Peyer's patch (tissue), 4 donors: Measurements from ENCODE around the gene CLASP1.

ENCODE experiments used
- CTCF ChIP-seq, 6 experiments: fragments of 450-650 bp in 4 of 6; fragments of 200-600 bp in 2 of 6; sonication (generic) in 1 of 6; IDR thresholded peaks; one replicate each; pipeline ENCODE4 v1.5.1; 2017 to 2019; ENCODE audit warnings: antibody characterized with exemption in 6 of 6, mild to moderate bottlenecking in 3 of 6, moderate library complexity in 1 of 6
- POLR2A ChIP-seq, 2 donors: fragments of 450-650 bp; IDR thresholded peaks; one replicate each; pipeline ENCODE4 v1.5.1; 2017; ENCODE audit warnings: antibody characterized with exemption in 2 of 2, mild to moderate bottlenecking in 2 of 2, moderate library complexity in 2 of 2

GRCh38 chr2:121524685-121525425 is 124.4 kb downstream of the CLASP1 start:
- TF ChIP-seq CTCF (IDR thresholded peaks at IDR 0.05) (no peak), POLR2A (IDR thresholded peaks at IDR 0.05) (no peak)
